DMS153 (cell line): ENCODE data around the gene CARD11.
"Not testable (repeated sequence)": the region's sequence is repeated elsewhere in the genome, so short reads cannot be mapped to it uniquely, and the experiment has no call there.

Experiments
- DNase-seq: peaks from one replicate; lab custom pipeline; 2025; lab: John Stamatoyannopoulos, UW

The CARD11 gene

DNA sequence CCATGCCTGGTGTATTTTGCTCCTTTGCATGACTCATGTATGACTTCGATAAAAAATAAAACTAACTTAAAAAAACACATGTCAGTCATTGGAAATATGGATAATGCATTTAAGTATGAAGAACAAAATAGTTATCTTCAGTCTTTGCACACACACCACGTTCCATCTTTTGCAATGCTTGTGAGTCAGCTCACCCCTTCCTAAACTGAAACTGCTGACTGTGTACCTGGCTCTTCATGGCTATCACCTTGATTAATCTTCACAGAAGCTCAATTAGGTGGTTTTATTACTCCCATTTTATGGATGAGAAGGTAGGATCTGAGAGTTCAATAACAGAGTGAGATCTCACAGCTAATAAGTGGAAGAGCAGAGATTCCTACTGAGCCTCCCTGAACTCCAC lies 79.5 kb downstream of the CARD11 start:
- no peak for DNase-seq

DNA sequence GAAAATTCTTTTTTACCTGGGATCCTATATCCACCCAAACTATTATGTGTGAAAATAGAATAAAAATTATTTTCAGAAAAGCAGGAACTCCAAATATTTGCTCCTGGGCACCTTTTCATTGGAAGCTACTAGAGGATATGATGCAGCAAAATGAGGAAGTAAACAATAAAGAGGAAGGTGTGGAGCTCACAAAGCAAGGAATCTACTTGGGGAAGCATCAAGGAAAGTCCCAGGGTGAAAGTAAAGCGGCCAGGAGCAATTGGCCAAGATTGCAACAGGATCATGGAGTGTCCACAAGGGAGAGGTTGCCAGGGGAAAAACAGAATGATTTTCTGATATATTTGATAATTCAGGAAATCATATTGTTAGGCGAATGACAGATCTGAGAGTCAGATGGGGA lies 80.8 kb downstream of the CARD11 start:
- DNase-seq, result no peak

DNA sequence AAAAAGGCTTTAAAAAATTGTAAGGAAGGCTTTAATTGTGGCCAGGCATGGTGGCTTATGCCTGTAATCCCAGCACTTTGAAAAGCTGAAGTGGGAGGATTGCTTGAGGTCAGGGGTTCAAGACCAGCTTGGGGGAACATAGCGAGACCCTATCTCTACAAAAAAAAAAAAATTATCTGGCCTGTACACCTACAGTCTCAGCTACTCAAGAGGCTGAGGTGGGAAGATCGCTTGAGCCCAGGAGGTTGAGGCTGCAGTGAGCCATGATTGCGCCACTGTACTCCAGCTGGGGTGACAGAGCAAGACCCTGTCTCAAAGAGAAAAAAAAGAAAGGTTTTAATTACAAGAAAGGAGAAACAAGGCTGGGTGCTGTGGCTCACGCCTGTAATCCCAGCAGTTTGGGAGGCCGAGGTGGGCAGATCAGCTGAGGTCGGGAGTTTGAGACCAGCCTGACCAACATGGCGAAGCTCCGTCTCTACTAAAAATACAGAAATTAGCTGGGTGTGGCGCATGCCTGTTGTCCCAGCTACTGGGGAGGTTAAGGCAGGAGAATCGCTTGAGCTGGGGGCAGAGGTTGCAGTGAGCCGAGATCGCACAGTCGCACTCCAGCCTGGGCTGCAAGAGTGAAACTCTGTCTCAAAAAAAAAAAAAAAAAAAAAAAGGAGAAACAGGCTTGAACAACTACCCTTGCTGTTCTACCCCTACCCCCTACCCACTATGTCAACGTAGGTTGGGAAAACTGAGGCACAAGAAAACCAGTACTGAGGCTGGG lies 83.7 kb downstream of the CARD11 start:
- DNase-seq, result no peak

DNA sequence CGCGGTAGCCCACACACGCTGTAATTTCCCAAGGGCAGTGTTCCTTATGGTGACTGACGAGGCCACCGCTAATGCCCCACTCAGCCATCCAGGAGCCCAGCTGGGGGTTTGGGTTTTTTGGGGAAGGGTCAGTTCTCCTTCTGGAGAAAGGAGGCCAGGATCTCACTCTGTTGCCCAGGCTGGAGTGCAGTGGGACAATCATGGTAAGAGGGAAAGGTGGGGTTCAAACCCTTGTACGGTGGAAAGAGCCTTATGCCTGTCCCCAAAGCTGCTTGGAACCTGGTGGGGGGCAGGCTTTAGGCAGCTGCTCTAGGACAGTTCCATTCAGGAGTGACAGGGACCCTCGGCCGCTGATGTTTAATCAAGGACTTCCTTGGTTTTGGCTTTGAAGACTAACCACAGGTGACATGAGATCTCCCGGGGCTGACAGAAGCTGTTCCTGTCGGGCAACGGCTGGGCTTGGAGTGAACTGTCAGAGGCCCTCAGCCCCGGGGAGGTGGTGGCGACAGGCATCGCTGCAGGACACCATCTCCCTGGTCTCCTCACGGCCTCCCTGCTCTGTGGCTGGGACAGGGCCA lies 84.5 kb downstream of the CARD11 start:
- DNase-seq, result no peak

DNA sequence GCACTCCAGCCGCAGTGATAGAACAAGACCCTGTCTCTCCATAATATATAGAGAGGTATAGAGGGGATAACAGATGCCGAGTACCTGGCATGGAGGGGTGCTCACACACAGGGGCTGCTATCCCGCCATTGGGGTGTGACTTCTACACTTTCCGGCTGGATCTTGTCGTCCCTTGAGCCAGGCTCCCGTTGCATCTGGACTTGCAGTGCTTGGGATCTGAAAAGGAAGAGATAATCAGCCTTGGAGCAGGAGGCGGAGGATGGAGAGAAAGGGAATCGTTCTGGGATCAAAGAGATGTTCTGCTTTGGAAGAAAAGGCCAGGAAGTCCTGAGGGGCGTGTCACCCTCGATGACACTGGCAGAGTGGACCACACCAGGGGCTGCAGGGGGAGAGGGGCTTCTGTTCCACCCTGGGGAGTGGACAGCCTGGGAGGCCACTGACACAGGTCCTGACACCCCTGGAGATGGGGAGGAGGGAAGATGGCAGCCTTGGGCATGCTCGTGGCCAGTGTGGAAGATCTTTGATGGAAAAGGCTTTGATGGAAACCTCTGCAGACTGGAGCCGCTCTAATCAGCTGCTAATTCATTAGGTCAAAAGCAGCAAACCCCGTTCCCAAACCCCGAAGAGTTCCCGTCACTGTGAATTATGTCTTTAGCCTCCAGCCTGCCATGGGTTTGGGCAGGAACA lies 85.1 kb downstream of the CARD11 start:
- DNase-seq, result no peak

DNA sequence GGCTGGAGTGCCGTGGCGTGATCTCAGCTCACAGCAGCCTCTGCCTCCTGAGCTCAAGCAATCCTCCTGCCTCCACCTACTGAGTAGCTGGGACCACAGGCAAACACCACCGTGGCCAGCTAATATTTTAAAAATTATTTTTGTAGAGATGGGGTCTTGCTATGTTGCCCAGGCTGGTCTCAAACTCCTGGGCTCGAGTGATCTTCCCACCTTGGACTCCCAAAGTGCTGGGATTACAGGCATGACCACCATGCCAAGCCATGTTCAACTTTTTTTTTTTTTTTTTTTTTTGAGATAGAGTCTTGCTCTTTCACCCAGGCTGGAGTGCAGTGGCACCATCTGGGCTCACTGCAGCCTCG lies 86.3 kb downstream of the CARD11 start:
- not testable (repeated sequence) for DNase-seq

DNA sequence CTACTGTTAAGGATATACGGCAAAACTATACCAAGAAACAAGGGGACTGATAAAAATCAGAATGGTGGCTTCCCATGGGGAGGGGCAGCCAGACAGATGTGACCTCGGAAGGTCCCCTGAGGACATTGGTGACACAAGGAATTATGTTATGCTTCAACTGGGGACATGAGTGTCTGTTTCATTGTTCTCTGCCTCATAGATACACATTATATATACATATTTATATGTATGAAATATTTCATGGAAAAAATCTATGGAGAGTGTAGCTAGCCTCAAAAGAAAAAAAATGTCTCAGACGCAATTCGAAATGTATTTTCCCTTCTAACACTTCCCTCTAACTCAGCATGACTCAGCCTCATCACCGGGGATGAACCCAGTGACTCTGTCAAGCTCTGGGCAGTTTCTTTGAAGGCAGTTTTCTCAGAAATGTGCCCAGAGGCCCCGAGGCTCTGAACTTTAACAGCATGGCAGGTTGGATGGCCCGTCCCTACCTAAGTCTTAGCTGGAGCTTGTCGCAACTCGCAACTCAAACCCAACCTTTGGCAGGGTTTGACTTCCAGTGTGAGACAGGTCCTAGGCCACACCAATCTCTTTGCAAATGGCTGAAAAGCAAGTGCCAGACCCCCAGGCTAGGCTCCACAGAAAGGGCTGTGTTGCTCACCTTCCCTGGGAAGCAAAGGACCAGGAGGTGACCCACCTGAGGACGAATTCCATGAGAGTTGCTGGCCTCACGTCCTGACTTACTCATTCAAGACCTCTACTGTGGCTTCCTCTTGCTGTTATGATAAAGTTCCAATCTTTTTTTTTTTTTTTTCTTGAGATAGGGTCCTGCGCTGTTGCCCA lies 86.9 kb downstream of the CARD11 start:
- DNase-seq, result no peak

DNA sequence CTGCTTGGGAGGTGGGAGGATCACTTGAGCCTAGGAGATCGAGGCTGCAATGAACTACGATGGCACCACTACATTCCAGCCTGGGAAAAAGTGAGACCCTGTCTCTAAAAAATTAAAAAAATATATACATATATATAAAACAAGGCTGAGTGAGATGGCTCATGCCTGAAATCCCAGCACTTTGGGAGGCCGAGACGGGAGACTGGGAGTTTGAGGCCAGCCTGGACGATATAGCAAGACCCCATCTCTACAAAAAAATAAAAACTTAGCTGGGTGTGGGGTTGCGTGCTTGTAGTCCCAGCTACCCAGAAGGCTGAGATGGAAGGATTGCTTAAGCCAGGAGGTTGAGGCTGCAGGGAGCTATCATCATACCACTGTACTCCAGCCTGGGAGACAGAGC lies 87.6 kb downstream of the CARD11 start:
- no peak for DNase-seq

DNA sequence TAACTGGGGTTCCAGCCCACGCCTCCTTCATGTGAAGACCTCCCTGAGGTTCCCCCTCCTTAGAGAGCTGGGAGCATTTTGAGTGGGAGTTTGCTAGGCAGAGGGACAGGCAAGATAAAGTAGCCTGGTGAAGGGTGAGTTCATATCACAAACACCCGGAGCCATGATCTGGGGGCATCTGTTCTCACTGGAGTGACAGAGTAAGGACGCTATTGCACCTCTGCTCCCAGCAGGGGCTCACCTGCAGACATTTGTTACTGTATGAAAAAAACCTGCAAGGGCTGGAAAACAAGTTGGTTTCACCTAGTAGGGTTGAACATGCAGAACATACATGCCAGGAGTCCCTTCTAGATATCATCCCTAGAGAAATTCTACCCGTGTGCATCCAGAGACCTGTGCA lies 88.4 kb downstream of the CARD11 start:
- DNase-seq, result no peak

DNA sequence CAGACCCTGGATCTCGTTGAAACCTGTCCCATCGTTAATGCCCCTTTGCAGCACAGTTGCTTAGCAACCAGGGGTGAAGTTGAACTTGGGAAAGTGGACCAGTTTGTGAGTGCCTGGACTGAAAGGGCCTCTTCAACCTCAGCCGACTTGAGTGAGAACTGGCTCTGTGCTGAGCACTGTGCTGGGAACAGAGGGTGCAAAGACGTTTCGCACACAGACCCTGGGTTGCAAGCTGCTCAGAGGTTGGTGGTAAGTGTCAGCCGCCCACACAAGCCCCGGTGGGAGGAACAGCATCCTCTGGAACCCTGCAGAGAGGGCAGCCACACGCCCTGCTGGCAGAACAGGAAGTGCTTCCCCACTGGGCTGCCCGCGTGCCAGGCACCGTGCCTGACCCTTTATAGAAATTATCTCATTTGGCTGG lies 89.2 kb downstream of the CARD11 start:
- DNase-seq, result no peak

DNA sequence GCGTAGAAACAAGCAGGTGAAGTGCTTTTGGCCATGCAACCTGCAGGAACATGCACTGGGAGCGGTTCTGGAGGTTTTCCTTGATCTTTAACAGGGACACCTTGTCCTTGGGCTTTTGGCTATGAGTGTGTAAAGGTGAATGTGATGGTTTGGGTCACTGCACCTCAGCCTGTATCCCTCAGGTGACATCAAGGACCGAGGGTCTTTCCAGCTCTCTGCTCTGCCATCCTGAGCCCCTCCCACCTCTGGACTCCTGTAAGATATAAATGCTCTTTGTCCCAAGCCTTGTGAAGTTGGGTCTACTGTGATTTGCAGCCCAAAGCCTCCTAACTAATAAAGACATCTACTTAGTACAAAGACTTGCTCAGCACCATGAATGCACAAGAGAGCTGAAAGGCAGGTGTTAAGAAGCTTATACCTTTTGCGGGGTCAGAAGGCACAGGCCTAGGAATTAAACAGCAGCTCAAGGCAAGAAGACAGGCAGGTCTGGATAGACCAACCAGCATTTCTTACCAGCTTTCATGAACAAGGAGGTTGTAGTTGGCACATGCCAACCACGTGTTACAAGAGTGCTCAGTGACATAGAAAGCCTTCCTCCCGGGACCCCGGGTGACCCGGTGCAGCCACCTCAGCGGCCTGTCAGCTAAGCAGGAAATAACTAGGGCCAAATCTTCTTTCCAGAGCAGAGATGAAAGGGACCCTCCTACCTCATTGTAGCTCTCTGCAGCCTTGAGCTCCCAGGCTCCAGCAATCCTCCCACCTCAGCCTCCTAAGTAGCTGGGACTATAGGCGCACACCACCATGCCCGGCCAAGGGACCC lies 89.9 kb downstream of the CARD11 start:
- no peak for DNase-seq

DNA sequence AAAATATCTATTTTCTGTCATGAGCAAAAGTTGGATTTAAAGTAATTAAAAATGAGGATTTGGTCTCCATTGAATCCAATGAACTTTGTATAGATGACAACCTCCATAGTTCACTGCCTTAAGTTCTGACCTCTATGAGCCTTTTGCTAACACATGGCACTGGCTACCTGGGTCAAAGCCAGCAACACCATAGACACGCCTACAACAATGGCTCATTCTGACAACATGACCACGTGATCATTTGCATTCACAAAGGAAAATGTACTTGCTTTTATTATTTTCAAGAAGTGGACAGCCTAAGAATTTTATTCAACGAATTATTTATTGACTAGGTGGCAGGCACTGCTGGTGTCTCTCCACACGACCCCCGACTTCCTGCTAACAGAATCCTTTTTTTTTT lies 90.6 kb downstream of the CARD11 start:
- no peak for DNase-seq

DNA sequence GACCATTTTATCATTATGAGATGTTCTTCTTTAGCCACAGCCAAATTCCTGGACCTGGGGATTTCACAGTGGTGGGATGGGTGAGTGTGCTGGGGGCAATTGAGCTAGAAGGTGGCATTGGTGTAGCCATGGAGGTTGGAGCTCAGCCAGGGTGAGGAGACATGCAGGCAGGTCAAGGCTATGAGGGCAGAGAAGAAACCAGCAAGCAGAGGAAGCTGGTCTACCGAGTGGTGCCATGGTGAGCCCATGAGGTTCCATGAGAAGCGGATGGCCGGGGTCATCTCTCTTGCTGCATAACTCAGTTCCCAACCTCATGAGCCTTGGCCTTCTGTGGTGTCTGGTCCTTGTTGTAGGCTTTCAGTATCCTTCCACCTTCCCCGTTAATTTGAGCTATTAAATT lies 91.4 kb downstream of the CARD11 start:
- DNase-seq, result no peak

DNA sequence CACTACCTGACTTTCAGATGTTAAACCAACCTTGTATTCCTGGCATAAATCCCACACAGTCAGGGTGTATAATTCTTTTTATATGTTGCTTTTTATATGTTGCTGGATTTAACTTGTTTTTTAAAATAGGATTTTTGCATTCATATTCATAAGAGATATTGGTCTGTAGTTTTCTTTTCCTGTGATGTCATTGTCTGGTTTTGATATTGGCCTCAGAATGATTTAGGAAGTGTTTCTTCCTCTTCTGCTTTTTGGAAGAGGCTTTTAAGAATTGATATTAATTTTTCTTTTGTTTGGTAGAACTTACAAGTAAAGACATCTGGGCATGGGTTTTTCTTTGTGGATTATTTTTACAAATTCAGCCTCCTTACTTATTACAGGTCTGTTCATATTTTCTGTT lies 93.1 kb downstream of the CARD11 start:
- no peak for DNase-seq

DNA sequence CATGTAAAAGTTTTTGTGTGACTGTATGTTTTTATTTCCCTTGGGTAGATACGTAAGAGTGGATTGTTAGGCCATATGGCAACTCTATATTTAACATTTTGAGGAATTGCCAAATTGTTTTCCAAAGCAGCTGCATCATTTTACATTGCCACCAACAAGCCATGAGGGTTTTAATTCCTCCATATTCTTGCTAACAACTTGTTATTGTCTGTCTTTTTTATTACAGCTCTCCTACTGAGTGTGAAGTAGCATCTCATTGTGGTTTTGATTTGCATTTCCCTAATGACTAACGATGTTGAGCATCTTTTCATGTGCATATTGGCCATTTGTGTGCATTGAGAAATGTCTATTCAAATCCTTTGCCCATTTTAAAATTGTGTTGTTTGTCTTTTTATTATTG lies 94.9 kb downstream of the CARD11 start:
- no peak for DNase-seq

DNA sequence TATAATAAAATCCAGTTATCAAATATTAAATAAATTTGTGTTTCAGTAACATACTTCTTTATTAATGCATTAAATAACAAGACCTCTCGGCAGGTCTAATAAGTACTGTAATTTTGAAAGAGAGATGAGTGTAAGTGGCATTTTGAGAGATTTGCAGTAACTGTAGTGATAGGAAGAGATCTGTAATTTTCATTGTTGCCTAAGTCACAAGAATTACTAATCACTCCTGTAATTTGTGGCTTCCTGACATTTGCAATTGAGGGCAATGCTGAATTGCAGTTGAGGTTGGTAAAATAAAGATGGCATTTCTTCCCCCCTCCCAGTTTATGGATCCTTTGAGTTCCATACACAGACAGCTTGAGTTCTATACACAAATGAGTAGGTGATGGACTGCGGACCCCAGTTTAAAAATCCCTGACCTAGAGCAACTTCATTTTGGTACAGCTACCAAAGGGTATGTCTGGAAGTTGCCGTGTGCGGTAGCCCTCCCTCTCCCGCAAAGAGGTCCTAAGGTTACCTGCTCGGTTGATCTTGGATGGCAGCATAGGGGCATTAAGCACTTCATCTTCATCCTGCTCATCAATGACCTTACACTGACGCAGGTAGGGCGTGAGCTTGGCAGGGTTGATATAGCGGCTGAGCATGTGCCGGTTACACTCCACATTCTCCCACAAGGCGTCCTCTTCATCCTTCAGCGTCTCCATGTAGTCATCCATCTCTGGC lies 96.4 kb downstream of the CARD11 start:
- DNase-seq, result no peak

DNA sequence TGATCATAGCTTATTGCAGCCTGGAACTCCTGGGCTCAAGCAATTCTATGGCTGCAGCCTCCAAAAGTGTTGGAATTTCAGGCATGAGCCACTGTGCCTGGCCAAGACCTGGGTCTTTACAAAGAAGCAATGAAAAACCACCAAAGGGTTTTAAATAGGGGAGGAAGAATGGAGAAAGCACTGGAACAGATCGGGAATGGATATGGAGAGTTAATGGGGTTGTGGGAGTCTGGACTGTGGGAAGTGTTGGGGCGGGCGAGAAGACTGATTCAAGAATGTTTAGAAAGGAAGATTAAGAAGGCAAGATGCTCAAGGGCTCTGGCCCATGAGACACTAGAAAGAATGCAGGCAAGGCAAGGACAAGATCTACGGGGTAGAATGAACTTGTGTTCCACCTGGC lies 98.5 kb downstream of the CARD11 start:
- DNase-seq, result no peak

DNA sequence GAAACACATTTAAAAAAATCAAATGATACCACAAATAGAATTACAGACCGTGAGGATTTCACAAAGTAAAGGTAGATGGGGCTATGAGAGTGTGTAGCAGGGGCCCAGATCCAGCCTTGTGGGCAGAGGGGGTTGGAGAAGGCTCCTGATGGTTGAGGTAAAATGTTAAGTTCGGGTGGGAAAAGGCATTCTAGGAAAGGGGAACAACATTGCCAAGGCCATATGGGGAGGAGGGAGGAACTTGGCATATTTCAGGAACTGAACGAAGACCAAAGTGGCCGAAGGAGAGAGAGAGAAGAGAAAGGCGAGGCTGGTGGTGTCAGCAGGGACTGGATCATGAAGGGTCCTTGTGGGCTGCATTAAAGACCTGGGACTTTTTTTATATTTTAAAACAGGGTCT lies 98.9 kb downstream of the CARD11 start:
- DNase-seq, result no peak

DNA sequence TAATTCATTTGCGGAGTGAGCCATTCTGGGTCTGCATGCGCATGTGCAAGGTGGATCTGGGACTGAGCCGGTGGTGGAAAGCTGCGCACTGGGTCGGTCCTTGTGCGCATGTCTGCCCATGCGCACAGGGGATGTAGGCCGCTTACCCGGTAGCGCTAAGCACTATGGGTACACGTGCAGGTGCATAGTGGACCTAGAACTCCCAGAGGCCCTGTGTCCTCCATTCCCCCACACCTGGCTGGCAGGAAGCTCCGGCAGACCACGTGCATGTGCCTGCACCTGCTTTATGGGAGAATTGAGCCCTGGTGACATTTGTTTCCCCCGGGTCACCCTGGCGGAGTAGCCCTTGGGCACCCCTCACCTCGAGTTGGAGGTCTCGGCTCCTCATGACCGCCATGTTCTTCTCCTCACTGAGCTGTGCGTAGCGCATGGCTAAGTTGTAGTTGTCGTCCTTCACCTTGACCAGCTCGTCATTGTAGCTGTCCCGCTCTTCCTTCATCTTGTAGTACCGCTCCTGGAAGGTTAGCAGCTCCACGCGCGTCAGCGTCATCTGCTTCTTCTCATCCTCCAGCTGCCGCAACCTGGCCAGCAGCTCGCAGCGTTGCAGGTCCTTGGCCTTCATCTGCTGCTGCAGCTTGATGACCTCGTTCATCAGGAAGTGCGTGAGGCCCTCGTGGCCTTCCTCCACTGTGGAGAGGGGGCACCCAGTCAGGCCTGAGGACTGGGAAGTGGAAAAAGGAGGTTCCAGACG lies 99.6 kb downstream of the CARD11 start:
- no peak for DNase-seq

DNA sequence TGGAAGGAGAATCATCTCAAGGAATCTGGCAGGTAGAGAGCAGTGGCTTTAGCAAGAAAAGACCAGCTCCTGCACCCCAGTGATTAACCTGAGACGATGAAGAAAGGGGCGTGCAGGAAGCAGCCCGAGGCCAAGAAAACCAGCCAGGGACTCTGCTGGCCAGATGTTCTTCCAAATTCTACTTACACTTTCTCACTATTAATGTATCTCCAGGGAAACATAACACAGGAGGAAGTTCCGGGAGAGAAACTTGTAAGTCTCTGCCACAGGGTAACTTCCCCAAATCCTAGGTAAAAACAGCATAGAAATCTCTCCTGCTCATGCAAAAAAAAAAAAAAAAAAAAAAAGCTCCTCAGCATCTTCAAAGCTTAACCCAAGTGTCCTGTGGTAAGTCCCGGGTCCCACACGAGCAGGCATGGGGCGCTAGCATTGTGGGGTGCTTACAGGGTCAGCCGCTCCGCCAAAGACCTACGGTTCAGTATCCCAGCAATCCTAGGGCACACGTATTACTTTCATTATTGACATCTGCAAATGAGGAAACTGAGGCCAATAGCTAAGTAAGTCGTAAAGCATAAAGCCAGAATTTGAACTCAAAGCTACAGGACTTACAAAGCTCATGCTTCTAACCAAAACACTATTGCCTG lies 102.3 kb downstream of the CARD11 start:
- DNase-seq, result no peak
